ENCODE measurements around the gene CLEC9A. TPM values are rescaled to one million over a fixed set of nuclear protein-coding genes. Genes with fewer than 3 reads are reported as not detected.

The CLEC9A gene
- total and polyA plus RNA-seq, 2 of the 8 experiments (the other 6 are each of a cell fraction or from before 2014, with no cell fraction given) = not detected

DNA sequence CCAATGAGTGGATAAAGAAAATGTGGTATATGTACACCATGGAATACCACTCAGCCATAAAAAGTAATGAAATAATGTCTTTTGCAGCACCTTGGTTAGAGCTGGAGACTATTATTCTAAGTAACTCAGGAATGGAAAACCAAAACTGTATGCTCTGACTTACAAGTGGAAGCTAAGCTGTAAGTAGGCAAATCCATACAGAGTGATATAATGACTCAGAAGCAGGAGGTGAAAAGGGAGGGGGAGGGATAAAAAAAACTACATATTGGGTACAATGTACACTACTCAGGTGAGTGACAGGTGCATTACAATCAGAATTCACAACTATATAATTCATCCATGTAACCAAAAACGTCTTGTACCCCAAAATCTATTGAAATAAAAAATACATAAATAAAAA lies 83.4 kb downstream of the CLEC9A start (continued):
- TF ChIP-seq SP2 (IDR thresholded peaks at IDR 0.05; ENCODE audit: low read length) = no peak
- no peak for TF ChIP-seq JUND (IDR thresholded peaks at IDR 0.05; ENCODE audit: low read length)
- TF ChIP-seq SIRT6 (IDR thresholded peaks at IDR 0.05; ENCODE audit: low read length) = no peak
- no peak for TF ChIP-seq KDM4A (IDR thresholded peaks at IDR 0.05; ENCODE audit: low read depth, low read length, severe bottlenecking)
- TF ChIP-seq GTF2F1 (IDR thresholded peaks at IDR 0.05; ENCODE audit: borderline replicate concordance, low read depth, low read length) = no peak
- TF ChIP-seq ASH2L (IDR thresholded peaks at IDR 0.05; ENCODE audit: low read length) = no peak
- no peak for TF ChIP-seq NRF1 (IDR thresholded peaks at IDR 0.05; ENCODE audit: low read depth, low read length)
- no peak for TF ChIP-seq BACH1 (IDR thresholded peaks at IDR 0.05; ENCODE audit: low read length)
- TF ChIP-seq ATF2 (IDR thresholded peaks at IDR 0.05; ENCODE audit: low read length) = no peak
